Right hindlimb (tissue), 1 donor: ENCODE measurements around the gene ZFP3.
"Not testable (repeated sequence)": the region's sequence is repeated elsewhere in the genome, so short reads cannot be mapped to it uniquely, and the experiment has no call there.

ENCODE experiments used
- DNase-seq: peaks from one replicate; pipeline ENCODE4 v3.0.0-alpha.2; 2018

The ZFP3 gene

GRCh38 chr17:5139458-5139732 lies 61.1 kb downstream of the ZFP3 start:
- DNase-seq: no peak

- not testable (repeated sequence) for DNase-seq
Measured at GRCh38 chr17:5142877-5143276, 64.6 kb downstream of the ZFP3 start.
